HG02798 (cell line): ENCODE results near the gene ZNF648.
"Not testable (repeated sequence)": the region's sequence is repeated elsewhere in the genome, so short reads cannot be mapped to it uniquely, and the experiment has no call there.

Experiments
- ATAC-seq: cut with Tn5 transposase; IDR thresholded peaks from one replicate; pipeline ENCODE4 v1.9.1; 2021; ENCODE audit warnings: mild to moderate bottlenecking; ENCODE audit not compliant: unreplicated experiment, poor library complexity

The ZNF648 gene

GRCh38 chr1:182035097-182035770 lies 26.3 kb downstream of the ZNF648 start:
- no peak for ATAC-seq

DNA sequence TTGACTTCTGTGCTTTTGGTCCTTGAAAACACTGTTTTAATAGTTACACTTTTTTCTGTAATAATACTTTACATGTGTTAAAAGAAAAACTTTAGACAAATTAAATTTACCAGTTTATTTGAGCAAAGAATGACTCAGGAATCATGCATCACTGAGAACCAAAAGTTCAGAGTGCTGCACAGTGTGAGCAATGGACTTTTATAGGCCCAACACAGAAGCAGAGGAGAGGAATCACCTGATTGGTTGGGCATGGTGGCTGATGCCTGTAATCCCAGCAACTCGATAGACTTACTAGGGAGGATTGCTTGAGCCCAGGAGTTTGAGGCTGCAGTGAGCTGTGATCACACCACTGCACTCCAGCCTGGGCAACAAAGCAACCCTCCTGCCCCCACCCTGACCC lies 29.3 kb downstream of the ZNF648 start:
- ATAC-seq, result no peak

GRCh38 chr1:182029379-182030331 lies 31.9 kb downstream of the ZNF648 start:
- ATAC-seq, result peak; percentile 95

- no peak for ATAC-seq
Observed at GRCh38 chr1:182029002-182029378, 32.5 kb downstream of the ZNF648 start.

DNA sequence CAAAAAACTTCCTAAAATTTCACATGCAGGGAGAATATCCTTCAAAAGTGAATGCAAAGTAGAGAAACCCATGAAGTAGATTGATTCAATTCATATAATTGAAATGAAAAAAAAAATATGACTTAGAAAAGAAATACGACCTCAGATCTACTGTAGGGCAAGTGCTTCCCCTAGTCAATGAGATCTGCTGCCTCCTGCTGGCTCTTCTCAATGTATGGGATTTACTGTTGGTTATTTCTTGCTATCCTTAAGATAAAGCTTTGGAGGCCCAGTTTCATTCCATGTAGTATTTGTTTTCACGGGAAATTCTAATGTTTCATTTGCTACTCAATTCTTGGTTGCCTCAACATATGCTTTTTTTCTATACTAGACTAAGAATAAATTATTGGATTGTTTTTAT lies 46.2 kb downstream of the ZNF648 start:
- ATAC-seq, result no peak

DNA sequence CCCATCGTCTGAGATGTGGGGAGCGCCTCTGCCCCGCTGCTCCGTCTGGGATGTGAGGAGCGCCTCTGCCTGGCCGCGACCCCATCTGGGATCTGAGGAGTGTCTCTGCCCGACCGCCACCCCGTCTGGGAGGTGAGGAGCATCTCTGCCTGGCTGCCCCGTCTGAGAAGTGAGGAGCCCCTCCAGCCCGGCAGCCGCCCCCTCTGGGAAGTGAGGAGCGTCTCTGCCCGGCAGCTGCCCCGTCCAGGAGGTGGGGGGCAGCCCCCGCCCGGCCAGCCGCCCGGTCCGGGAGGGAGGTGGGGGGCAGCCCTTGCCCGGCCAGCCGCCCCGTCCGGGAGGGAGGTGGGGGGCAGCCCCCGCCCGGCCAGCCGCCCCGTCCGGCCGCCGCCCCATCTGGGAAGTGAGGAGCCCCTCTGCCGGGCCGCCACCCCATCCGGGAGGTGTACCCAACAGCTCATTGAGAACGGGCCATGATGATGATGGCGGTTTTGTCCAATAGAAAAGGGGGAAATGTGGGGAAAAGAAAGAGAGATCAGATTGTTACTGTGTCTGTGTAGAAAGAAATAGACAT lies 50.6 kb downstream of the ZNF648 start:
- ATAC-seq, result not testable (repeated sequence)

DNA sequence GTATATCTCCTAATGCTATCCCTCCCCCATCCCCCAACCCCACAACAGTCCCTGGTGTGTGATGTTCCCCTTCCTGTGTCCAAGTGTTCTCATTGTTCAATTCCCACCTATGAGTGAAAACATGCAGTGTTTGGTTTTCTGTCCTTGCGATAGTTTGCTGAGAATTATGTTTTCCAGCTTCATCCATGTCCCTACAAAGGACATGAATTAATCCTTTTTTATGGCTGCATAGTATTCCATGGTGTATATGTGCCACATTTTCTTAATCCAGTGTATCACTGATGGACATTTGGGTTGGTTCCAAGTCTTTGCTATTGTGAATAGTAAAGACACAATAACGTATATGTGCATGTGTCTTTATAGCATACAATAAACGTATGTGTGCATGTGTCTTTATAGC lies 56.1 kb downstream of the ZNF648 start:
- ATAC-seq, result not testable (repeated sequence)

GRCh38 chr1:182004601-182005000 lies 56.9 kb downstream of the ZNF648 start:
- ATAC-seq, result no peak
